HG02642 (cell line): ENCODE data around the gene STYXL2.

Source experiments
- ATAC-seq: cut with Tn5 transposase; IDR thresholded peaks from one replicate; pipeline ENCODE4 v1.9.1; 2021; ENCODE audit warnings: mild to moderate bottlenecking; ENCODE audit not compliant: unreplicated experiment, poor library complexity

STYXL2 gene

GRCh38 chr1:167128261-167129227 lies 34.7 kb downstream of the STYXL2 start:
- ATAC-seq, result no peak

- ATAC-seq, result no peak
Measured at GRCh38 chr1:167130829-167131510, 37.1 kb downstream of the STYXL2 start.

GRCh38 chr1:167132301-167133010 lies 38.6 kb downstream of the STYXL2 start:
- no peak for ATAC-seq

GRCh38 chr1:167135281-167135840 lies 41.5 kb downstream of the STYXL2 start:
- ATAC-seq, result no peak

- no peak for ATAC-seq
Measured at GRCh38 chr1:167136191-167136614, 42.3 kb downstream of the STYXL2 start.

- no peak for ATAC-seq
Measured at GRCh38 chr1:167136806-167137205, 42.9 kb downstream of the STYXL2 start.

GRCh38 chr1:167137332-167137781 lies 43.5 kb downstream of the STYXL2 start:
- no peak for ATAC-seq

- no peak for ATAC-seq
Measured at GRCh38 chr1:167137793-167138510, 44.1 kb downstream of the STYXL2 start.

GRCh38 chr1:167138703-167139102 lies 44.8 kb downstream of the STYXL2 start:
- ATAC-seq, result no peak

GRCh38 chr1:167141963-167142362 lies 48.1 kb downstream of the STYXL2 start:
- no peak for ATAC-seq
